Measurements from ENCODE around the gene SMPD2. TPM values are rescaled to one million over a fixed set of nuclear protein-coding genes. Genes with fewer than 3 reads are reported as not detected.

SMPD2 gene
- total and polyA plus RNA-seq, 2 experiments from 2014 or later = 5.6 to 10.9 TPM

- no peak for TF ChIP-seq ZNF462 (CRISPR knock-in tag; IDR thresholded peaks at IDR 0.05)
Measured at GRCh38 chr6:109449064-109449794, 8.7 kb downstream of the SMPD2 start (continued).

- DNase-seq (ENCODE audit: low spot score) (no peak), ATAC-seq (no peak)
- Histone ChIP-seq H3K9me2 (ENCODE audit: insufficient read depth) (no peaks in the 10 kb centered on the region), H3K27me3 (ENCODE audit: insufficient read depth) (no peaks in the 10 kb centered on the region; the same call in 1 of the 2 replicates), H3K27ac (ENCODE audit: low read depth) (no peak overlapping the region), H3K36me3 (ENCODE audit: insufficient read depth) (peaks cover 3% of the 10 kb centered on the region; the same call in 1 of the 2 replicates), H4K20me1 (replicated peaks; ENCODE audit: insufficient read depth) (peaks cover 4% of the 10 kb centered on the region), H3K4me2 (no peak overlapping the region), H3K4me1 (ENCODE audit: insufficient read depth) (peaks cover 9% of the 10 kb centered on the region; the same call in 1 of the 2 replicates), H3K79me2 (replicated peaks; ENCODE audit: insufficient read depth) (no peaks in the 10 kb centered on the region), H3F3A (replicated peaks; ENCODE audit: low read depth) (no peaks in the 10 kb centered on the region), H2AFZ (no peak overlapping the region), H3K4me3 (no peak overlapping the region)
- Mint-ChIP-seq H3K27me3 (ENCODE audit: insufficient read depth, low read depth, poor library complexity) (peaks cover 23% of the 10 kb centered on the region), H3K27ac (no peak overlapping the region; the same call in 1 of the 2 replicates), H3K9me3 (no peaks in the 10 kb centered on the region), H3K4me1 (peaks cover 16% of the 10 kb centered on the region), H3K4me3 (no peak overlapping the region), H3K36me3 (ENCODE audit: low read depth) (peaks cover 14% of the 10 kb centered on the region)
- TF ChIP-seq REST (IDR thresholded peaks at IDR 0.05; ENCODE audit: unreplicated experiment) (no peak), NANOG (IDR thresholded peaks at IDR 0.05; ENCODE audit: borderline replicate concordance) (no peak), CTCF (conservative IDR thresholded peaks at IDR 0.05; ENCODE audit: low read depth in 2 of 2) (no peak), JUNB (IDR thresholded peaks at IDR 0.05; ENCODE audit: unreplicated experiment) (no peak), ZNF114 (CRISPR knock-in tag; IDR thresholded peaks at IDR 0.05) (no peak), STAT1 (IDR thresholded peaks at IDR 0.05; ENCODE audit: unreplicated experiment) (no peak), CREB1 (CRISPR knock-in tag; IDR thresholded peaks at IDR 0.05; ENCODE audit: low read depth) (no peak)
Measured at GRCh38 chr6:109449795-109450673, 9.5 kb downstream of the SMPD2 start.

All from GM23338 (cell line).